ENCODE results near the gene BCL2. TPM values are rescaled to one million over a fixed set of nuclear protein-coding genes. Genes with fewer than 3 reads are reported as not detected.

BCL2 gene
- total RNA-seq, 1 experiment from 2014 or later: 2.5 TPM

- H3K9ac ChIP-seq (ENCODE audit: low read length): no peak overlapping the region
- no peaks in the 10 kb centered on the region for H3K27me3 ChIP-seq (ENCODE audit: insufficient read depth, low read length)
- no peak overlapping the region for H2AFZ ChIP-seq (ENCODE audit: low read depth, low read length, poor library complexity, severe bottlenecking)
- ChIA-PET CTCF (no interaction called here), POLR2A (no interaction called here), RAD21 (ENCODE audit: low non-redundant PET in 1 of 2, low total read pairs in 2 of 2, uncharacterized antibody in 2 of 2, unreplicated experiment in 2 of 2) (no interaction called here)
- H3K36me3 ChIP-seq (ENCODE audit: control insufficient read depth in 1 of 2, insufficient read depth in 2 of 2, low read length in 2 of 2): peaks cover 18 to 24% of the 10 kb centered on the region in 2 experiments; a peak in 3 of 4 replicates
- H3K79me2 ChIP-seq (ENCODE audit: insufficient read depth, low read length): no peaks in the 10 kb centered on the region
- TF ChIP-seq CEBPB (IDR thresholded peaks at IDR 0.05; ENCODE audit: low read depth) (no peak), ZFX (IDR thresholded peaks at IDR 0.05) (no peak), TCF7L2 (IDR thresholded peaks at IDR 0.05; ENCODE audit: borderline replicate concordance, extremely low read depth, insufficient read depth, insufficient read length) (no peak), JUND (IDR thresholded peaks at IDR 0.05) (no peak), EZH2 (IDR thresholded peaks at IDR 0.05) (no peak), ZNF274 (IDR thresholded peaks at IDR 0.05; ENCODE audit: low read depth, low read length) (no peak), SP1 (IDR thresholded peaks at IDR 0.05; ENCODE audit: low read depth) (no peak), SIN3A (IDR thresholded peaks at IDR 0.05; ENCODE audit: low read depth) (no peak), EZH2phosphoT487 (IDR thresholded peaks at IDR 0.05; ENCODE audit: borderline replicate concordance) (no peak), EGR1 (IDR thresholded peaks at IDR 0.05; ENCODE audit: low read depth) (no peak), POLR2AphosphoS5 (IDR thresholded peaks at IDR 0.05; ENCODE audit: low read depth, low read length) (no peak), CBX3 (IDR thresholded peaks at IDR 0.05; ENCODE audit: low read depth) (no peak), ELF1 (IDR thresholded peaks at IDR 0.05; ENCODE audit: borderline replicate concordance, low read depth) (no peak), SRF (IDR thresholded peaks at IDR 0.05; ENCODE audit: low read depth) (no peak), POLR2A (IDR thresholded peaks at IDR 0.05; ENCODE audit: borderline replicate concordance, extremely low read depth, insufficient read depth, insufficient read length) (no peak), YY1 (IDR thresholded peaks at IDR 0.05; ENCODE audit: extremely low read depth, insufficient replicate concordance, low read depth, low read length) (no peak)
- TF ChIP-seq, protein P1, sequence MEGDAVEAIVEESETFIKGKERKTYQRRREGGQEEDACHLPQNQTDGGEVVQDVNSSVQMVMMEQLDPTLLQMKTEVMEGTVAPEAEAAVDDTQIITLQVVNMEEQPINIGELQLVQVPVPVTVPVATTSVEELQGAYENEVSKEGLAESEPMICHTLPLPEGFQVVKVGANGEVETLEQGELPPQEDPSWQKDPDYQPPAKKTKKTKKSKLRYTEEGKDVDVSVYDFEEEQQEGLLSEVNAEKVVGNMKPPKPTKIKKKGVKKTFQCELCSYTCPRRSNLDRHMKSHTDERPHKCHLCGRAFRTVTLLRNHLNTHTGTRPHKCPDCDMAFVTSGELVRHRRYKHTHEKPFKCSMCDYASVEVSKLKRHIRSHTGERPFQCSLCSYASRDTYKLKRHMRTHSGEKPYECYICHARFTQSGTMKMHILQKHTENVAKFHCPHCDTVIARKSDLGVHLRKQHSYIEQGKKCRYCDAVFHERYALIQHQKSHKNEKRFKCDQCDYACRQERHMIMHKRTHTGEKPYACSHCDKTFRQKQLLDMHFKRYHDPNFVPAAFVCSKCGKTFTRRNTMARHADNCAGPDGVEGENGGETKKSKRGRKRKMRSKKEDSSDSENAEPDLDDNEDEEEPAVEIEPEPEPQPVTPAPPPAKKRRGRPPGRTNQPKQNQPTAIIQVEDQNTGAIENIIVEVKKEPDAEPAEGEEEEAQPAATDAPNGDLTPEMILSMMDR (IDR thresholded peaks at IDR 0.05 in 2 of 3, conservative IDR thresholded peaks at IDR 0.05 in 1 of 3; ENCODE audit: borderline replicate concordance in 1 of 3, insufficient read depth in 1 of 3, low read depth in 2 of 3, low read length in 2 of 3): no peak
- TF ChIP-seq, protein P2, sequence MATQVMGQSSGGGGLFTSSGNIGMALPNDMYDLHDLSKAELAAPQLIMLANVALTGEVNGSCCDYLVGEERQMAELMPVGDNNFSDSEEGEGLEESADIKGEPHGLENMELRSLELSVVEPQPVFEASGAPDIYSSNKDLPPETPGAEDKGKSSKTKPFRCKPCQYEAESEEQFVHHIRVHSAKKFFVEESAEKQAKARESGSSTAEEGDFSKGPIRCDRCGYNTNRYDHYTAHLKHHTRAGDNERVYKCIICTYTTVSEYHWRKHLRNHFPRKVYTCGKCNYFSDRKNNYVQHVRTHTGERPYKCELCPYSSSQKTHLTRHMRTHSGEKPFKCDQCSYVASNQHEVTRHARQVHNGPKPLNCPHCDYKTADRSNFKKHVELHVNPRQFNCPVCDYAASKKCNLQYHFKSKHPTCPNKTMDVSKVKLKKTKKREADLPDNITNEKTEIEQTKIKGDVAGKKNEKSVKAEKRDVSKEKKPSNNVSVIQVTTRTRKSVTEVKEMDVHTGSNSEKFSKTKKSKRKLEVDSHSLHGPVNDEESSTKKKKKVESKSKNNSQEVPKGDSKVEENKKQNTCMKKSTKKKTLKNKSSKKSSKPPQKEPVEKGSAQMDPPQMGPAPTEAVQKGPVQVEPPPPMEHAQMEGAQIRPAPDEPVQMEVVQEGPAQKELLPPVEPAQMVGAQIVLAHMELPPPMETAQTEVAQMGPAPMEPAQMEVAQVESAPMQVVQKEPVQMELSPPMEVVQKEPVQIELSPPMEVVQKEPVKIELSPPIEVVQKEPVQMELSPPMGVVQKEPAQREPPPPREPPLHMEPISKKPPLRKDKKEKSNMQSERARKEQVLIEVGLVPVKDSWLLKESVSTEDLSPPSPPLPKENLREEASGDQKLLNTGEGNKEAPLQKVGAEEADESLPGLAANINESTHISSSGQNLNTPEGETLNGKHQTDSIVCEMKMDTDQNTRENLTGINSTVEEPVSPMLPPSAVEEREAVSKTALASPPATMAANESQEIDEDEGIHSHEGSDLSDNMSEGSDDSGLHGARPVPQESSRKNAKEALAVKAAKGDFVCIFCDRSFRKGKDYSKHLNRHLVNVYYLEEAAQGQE (IDR thresholded peaks at IDR 0.05; ENCODE audit: low read depth): no peak
- TF ChIP-seq, protein P3, sequence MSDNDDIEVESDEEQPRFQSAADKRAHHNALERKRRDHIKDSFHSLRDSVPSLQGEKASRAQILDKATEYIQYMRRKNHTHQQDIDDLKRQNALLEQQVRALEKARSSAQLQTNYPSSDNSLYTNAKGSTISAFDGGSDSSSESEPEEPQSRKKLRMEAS (IDR thresholded peaks at IDR 0.05): no peak
- TF ChIP-seq, protein P4, sequence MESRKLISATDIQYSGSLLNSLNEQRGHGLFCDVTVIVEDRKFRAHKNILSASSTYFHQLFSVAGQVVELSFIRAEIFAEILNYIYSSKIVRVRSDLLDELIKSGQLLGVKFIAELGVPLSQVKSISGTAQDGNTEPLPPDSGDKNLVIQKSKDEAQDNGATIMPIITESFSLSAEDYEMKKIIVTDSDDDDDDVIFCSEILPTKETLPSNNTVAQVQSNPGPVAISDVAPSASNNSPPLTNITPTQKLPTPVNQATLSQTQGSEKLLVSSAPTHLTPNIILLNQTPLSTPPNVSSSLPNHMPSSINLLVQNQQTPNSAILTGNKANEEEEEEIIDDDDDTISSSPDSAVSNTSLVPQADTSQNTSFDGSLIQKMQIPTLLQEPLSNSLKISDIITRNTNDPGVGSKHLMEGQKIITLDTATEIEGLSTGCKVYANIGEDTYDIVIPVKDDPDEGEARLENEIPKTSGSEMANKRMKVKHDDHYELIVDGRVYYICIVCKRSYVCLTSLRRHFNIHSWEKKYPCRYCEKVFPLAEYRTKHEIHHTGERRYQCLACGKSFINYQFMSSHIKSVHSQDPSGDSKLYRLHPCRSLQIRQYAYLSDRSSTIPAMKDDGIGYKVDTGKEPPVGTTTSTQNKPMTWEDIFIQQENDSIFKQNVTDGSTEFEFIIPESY (IDR thresholded peaks at IDR 0.05; ENCODE audit: extremely low read depth, insufficient replicate concordance, low read length): no peak
- H3K27ac ChIP-seq (ENCODE audit: low read depth, low read length): no peak overlapping the region
- no peaks in the 10 kb centered on the region for H4K20me1 ChIP-seq (ENCODE audit: insufficient read depth)
- no peaks in the 10 kb centered on the region for H3K9me2 ChIP-seq (ENCODE audit: insufficient read depth)
- H3K4me3 ChIP-seq (replicated peaks in 1 of 2; ENCODE audit: low read depth in 1 of 2, low read length in 2 of 2): no peak overlapping the region
- no peaks in the 10 kb centered on the region for H3K4me1 ChIP-seq (ENCODE audit: control insufficient read depth in 1 of 2, insufficient read depth in 2 of 2, low read length in 2 of 2)
- intact Hi-C loops (cut with micrococcal nuclease): loop anchor here (5.0 to 10.0 kb wide), 5 partner anchors 167 to 500 kb away; no protein-coding TSS in a partner anchor
- no peak for ATAC-seq
- no peak for DNase-seq (ENCODE audit: low read depth, low spot score)
- no peak overlapping the region for H3K4me2 ChIP-seq (ENCODE audit: low read length)
- BruUV-seq (replicated peaks): no TSS peak
- no peaks in the 10 kb centered on the region for H3K9me3 ChIP-seq (ENCODE audit: control insufficient read depth in 1 of 2, insufficient read depth in 1 of 2, low read depth in 1 of 2, low read length in 2 of 2)
Measured at GRCh38 chr18:63344918-63345317, 25.3 kb upstream of the BCL2 start.
